NCI-H2171 treated with DMSO at 0.1 percent for 48 hours (cell line): ENCODE data around the gene ARID3C.
A peak's percentile ranks its signal among the peaks of the same experiment; 100 is the strongest.

Source experiments
- DNase-seq: peaks from one replicate; lab custom pipeline; 2025; lab: John Stamatoyannopoulos, UW

ARID3C gene

GRCh38 chr9:34627716-34628655 is 880 bp downstream of the ARID3C start:
- no peak for DNase-seq

GRCh38 chr9:34625186-34625486 is 3.7 kb downstream of the ARID3C start:
- DNase-seq, result no peak

GRCh38 chr9:34624475-34625185 is 4.2 kb downstream of the ARID3C start:
- DNase-seq, result no peak

- no peak for DNase-seq
Observed at GRCh38 chr9:34623374-34624235, 5.3 kb downstream of the ARID3C start.

GRCh38 chr9:34620061-34620994 is 8.5 kb downstream of the ARID3C start, which contains the start of gene DCTN3:
Gene DCTN3, minus strand, starts transcription at chr9:34620495. Its CDS starts 31 bp downstream, at chr9:34620464.
- DNase-seq, result peak; percentile 87

GRCh38 chr9:34615132-34615531 is 13.7 kb downstream of the ARID3C start:
- no peak for DNase-seq

- DNase-seq, result peak; percentile 47
Observed at GRCh38 chr9:34612788-34613390, 16.0 kb downstream of the ARID3C start.

- DNase-seq, result peak; percentile 43
Observed at GRCh38 chr9:34611811-34612787, 16.8 kb downstream of the ARID3C start, which contains the start of gene RPP25L. Gene RPP25L, minus strand, starts transcription at chr9:34612097. Its CDS starts 801 bp downstream, at chr9:34611296.

- no peak for DNase-seq
Observed at GRCh38 chr9:34611251-34611810, 17.5 kb downstream of the ARID3C start.

- no peak for DNase-seq
Observed at GRCh38 chr9:34610434-34611206, 18.2 kb downstream of the ARID3C start.

GRCh38 chr9:34607331-34607730 is 21.5 kb downstream of the ARID3C start:
- DNase-seq, result no peak

GRCh38 chr9:34606905-34607304 is 22.0 kb downstream of the ARID3C start:
- DNase-seq, result no peak

- no peak for DNase-seq
Observed at GRCh38 chr9:34606190-34606589, 22.7 kb downstream of the ARID3C start.

- DNase-seq, result peak; percentile 48
Observed at GRCh38 chr9:34603610-34604231, 25.1 kb downstream of the ARID3C start.

GRCh38 chr9:34601937-34602573 is 26.8 kb downstream of the ARID3C start:
- DNase-seq, result no peak

GRCh38 chr9:34600908-34601307 is 28.0 kb downstream of the ARID3C start:
- DNase-seq, result no peak

GRCh38 chr9:34599546-34599945 is 29.3 kb downstream of the ARID3C start:
- no peak for DNase-seq
